A673 (cell line): ENCODE data around the gene ITGB1BP1. TPM values are rescaled to one million over a fixed set of nuclear protein-coding genes. Genes with fewer than 3 reads are reported as not detected.

Experiments used
- BruUV-seq: library from RNA; stranded (reverse); fragments of 400-500 nt; replicated peaks from 2 replicates; lab custom pipeline; 2021; lab: Mats Ljungman, UMichigan
- CTCF ChIA-PET: fragments of 300-600 bp; sonication (Branson Sonifier 250); formaldehyde crosslinking; loops from one replicate; lab custom pipeline; 2022; ENCODE audit warnings: antibody characterized with exemption; lab: Charles Lee
- POLR2A ChIA-PET: fragments of 300-600 bp; sonication (Branson Sonifier 250); formaldehyde crosslinking; loops from one replicate; lab custom pipeline; 2022; ENCODE audit warnings: antibody characterized with exemption; ENCODE audit not compliant: low non-redundant PET; lab: Charles Lee
- DNase-seq: peaks from one replicate; pipeline ENCODE4 v3.0.0-alpha.2; 2015; ENCODE audit warnings: low spot score
- H3K27ac ChIP-seq: fragments of 200-600 bp; sonication (generic); 2 replicates; pipeline ENCODE4 v1.5.1; 2016; ENCODE audit warnings: mixed run types, low read depth, mild to moderate bottlenecking, mixed read lengths, antibody characterized with exemption, low read length; ENCODE audit not compliant: poor library complexity, severe bottlenecking
- H3K27me3 ChIP-seq: fragments of 200-600 bp; sonication (generic); replicated peaks from 2 replicates; pipeline ENCODE4 v1.6.1; 2017; ENCODE audit warnings: mixed run types, low read depth, mild to moderate bottlenecking, mixed read lengths, antibody characterized with exemption, low read length; ENCODE audit not compliant: insufficient read depth, poor library complexity
- H3K36me3 ChIP-seq: fragments of 200-600 bp; sonication (generic); 2 replicates; pipeline ENCODE4 v1.6.1; 2016; ENCODE audit warnings: mixed run types, mild to moderate bottlenecking, mixed read lengths, antibody characterized with exemption, low read length; ENCODE audit not compliant: insufficient read depth, poor library complexity, severe bottlenecking
- H3K4me1 ChIP-seq: fragments of 200-600 bp; sonication (generic); 2 replicates; pipeline ENCODE4 v1.6.1; 2017; ENCODE audit warnings: mixed run types, mild to moderate bottlenecking, mixed read lengths, antibody characterized with exemption, low read length; ENCODE audit not compliant: insufficient read depth, poor library complexity, severe bottlenecking
- H3K4me3 ChIP-seq: fragments of 200-600 bp; sonication (generic); 2 replicates; pipeline ENCODE4 v1.5.1; 2016; ENCODE audit warnings: low read depth, mixed run types, mild to moderate bottlenecking, mixed read lengths, low read length; ENCODE audit not compliant: poor library complexity, severe bottlenecking
- H3K9me3 ChIP-seq: fragments of 200-600 bp; sonication (generic); 2 replicates; pipeline ENCODE4 v1.6.1; 2016; ENCODE audit warnings: mixed run types, low read depth, mild to moderate bottlenecking, mixed read lengths, antibody characterized with exemption, low read length; ENCODE audit not compliant: poor library complexity, severe bottlenecking
- CTCF ChIP-seq: fragments of 300-800, 200-600 bp; sonication (generic); conservative IDR thresholded peaks from 2 replicates; pipeline ENCODE4 v1.5.1; 2017; ENCODE audit warnings: low read depth, mild to moderate bottlenecking, antibody characterized with exemption, low read length, moderate library complexity, mixed read lengths
- EZH2 ChIP-seq: fragments of 200-600 bp; sonication (generic); IDR thresholded peaks from 2 replicates; pipeline ENCODE4 v1.6.1; 2017; ENCODE audit warnings: borderline replicate concordance, low read depth, mild to moderate bottlenecking, mixed read lengths, antibody characterized with exemption, low read length; ENCODE audit not compliant: poor library complexity, severe bottlenecking
- intact Hi-C: fragments of 100-400 bp; cut with micrococcal nuclease; formaldehyde crosslinking; loops from one replicate; pipeline ENCODE4 v1.10.0; 2022; ENCODE audit not compliant: unreplicated experiment
- total RNA-seq: library from RNA; stranded (reverse); gene quantifications from 2 replicates; pipeline ENCODE4 v1.2.3, GENCODE V29; 2021

The ITGB1BP1 gene
- total RNA-seq, 1 experiment from 2014 or later = 138 TPM

GRCh38 chr2:9384521-9384920 lies 38.8 kb downstream of the ITGB1BP1 start:
- H3K9me3 ChIP-seq = no peaks in the 10 kb centered on the region
- no peak overlapping the region for H3K27ac ChIP-seq
- ChIA-PET POLR2A (no interaction called here), CTCF (no interaction called here)
- DNase-seq = no peak
- H3K27me3 ChIP-seq = no peaks in the 10 kb centered on the region
- BruUV-seq = no TSS peak
- peaks cover 25% of the 10 kb centered on the region for H3K36me3 ChIP-seq
- no peak overlapping the region for H3K4me3 ChIP-seq
- peaks cover 19% of the 10 kb centered on the region for H3K4me1 ChIP-seq
- intact Hi-C loops = no loop called here
- TF ChIP-seq CTCF = no peak
- TF ChIP-seq EZH2 = no peak

DNA sequence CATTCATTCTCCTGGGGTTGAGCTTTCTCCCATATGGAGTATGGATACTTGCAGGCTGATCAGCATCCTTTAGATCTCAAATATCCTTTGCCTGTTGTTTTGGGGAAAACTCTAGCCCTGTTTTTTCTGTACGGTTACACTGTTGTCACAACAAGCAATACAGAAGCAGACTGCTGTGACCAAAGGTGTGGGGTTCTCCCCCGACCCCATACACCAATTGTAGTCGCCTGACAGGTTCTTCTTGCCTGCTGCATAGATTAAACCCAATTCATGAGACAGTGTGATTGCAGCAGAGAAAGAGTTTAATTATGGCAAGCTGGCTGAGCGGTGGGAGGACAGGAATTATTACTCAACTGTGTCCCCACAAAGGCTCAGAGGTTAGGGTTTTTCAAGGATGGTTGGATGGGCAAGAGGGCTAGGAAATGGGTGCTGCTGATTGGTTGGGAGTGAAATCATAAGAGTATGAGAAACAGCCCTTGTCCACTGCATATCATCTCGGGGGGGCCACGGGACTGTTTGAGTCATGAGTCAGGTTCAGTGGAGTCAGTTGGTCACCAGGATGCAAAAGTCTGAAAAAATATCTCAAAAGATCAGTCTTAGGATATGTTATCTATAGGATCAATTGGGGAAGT lies 40.6 kb downstream of the ITGB1BP1 start:
- ChIA-PET CTCF (no interaction called here), POLR2A (no interaction called here)
- no peak for DNase-seq

DNA sequence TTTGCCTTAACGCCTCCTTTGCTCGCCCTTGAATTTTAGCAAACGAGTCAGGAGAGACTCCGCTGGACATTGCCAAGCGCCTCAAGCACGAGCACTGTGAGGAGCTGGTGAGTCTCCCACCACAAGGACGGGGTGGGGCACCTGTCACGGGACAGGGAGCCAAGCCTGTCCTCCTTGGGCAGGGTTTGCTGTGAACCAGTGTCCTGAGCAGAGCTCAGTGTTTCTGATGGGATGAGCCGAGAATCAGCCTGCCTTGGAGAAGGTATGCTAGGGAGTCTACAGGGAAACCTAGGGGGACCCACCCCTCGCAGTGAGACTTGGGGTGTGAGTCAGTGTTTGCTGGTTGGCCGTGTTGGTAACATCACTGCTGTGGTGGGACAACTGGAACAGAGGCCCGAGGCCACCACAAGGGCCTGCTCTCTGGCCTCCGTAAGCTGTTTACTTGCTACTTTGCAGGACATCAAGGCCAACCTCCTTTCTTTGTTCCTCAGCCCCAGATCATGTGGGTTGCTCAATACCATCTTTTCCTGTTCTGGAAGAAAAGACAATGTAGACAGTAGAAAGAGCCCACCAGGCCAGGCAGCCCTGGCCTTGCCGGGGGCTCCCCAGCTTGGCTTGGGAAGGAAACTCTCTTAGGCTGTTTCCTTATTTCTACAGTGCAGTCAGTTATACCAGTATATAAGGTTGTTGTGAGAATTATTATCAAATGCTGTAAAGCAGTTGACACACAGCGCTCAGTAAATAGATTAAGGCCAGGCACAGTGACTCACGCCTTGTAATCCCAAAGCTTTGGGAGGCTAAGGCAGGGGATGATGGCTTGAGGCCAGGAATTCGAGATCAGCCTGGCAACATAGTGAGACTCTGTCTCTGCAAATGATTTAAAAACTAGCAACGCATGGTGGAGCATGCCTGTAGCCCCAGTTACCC lies 42.4 kb downstream of the ITGB1BP1 start:
- TF ChIP-seq EZH2 = no peak
- no peak for TF ChIP-seq CTCF
- H3K4me1 ChIP-seq = peaks cover 44% of the 10 kb centered on the region
- intact Hi-C loops = no loop called here
- peaks cover 26% of the 10 kb centered on the region for H3K36me3 ChIP-seq
- POLR2A ChIA-PET = no interaction called here
- no peaks in the 10 kb centered on the region for H3K27me3 ChIP-seq
- CTCF ChIA-PET = interaction anchor here (1.2 kb wide), 1 partner anchor 9 kb away, joined by 3 read pairs; no protein-coding TSS in a partner anchor
- H3K27ac ChIP-seq = peak overlapping the region; percentile 82
- peak; percentile 94 for DNase-seq
- H3K4me3 ChIP-seq = no peak overlapping the region
- no peaks in the 10 kb centered on the region for H3K9me3 ChIP-seq
- no TSS peak for BruUV-seq

More for the DNA sequence above, 40.6 kb downstream of the ITGB1BP1 start:
- H3K27me3 ChIP-seq = no peaks in the 10 kb centered on the region
- peaks cover 37% of the 10 kb centered on the region for H3K4me1 ChIP-seq
- intact Hi-C loops = no loop called here
- no peaks in the 10 kb centered on the region for H3K9me3 ChIP-seq
- TF ChIP-seq EZH2 (no peak), CTCF (no peak)
- H3K4me3 ChIP-seq = no peak overlapping the region
- BruUV-seq = no TSS peak
- no peak overlapping the region for H3K27ac ChIP-seq
- peaks cover 27% of the 10 kb centered on the region for H3K36me3 ChIP-seq
